Breast epithelium (tissue), 3 donors: ENCODE results near the gene KASH5.

Experiments
- POLR2A ChIP-seq: fragments of 450-650 bp; IDR thresholded peaks from one replicate; pipeline ENCODE4 v1.6.1; 2016; ENCODE audit warnings: antibody characterized with exemption, mild to moderate bottlenecking, moderate library complexity
- TF ChIP-seq, protein P1 (sequence below), 3 donors: fragments of 450-650 bp; IDR thresholded peaks; one replicate each; pipeline ENCODE4 v1.5.1; 2016 to 2017; ENCODE audit warnings: antibody characterized with exemption in 3 of 3, mild to moderate bottlenecking in 3 of 3, moderate library complexity in 3 of 3

DNA sequence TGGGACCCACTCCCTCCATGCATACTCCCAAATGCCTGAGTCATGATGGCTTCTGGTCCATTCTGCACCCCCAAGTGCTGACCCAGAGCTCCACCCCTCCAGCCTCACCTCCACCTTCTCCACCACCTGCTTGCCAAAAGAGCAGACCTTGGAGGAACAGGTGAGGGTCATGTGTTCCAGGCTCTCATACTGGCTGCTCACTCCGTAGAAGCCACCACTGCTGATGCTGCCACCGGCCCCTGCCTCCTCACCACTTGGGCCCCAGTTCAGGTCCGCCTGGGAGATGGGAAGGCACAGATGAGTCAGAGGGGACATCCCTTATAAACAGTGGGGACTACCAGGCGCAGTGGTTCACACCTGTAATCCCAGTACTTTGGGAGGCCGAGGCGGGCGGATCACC is 44.9 kb upstream of the KASH5 start:
- TF ChIP-seq POLR2A, result no peak
- TF ChIP-seq, protein P1, sequence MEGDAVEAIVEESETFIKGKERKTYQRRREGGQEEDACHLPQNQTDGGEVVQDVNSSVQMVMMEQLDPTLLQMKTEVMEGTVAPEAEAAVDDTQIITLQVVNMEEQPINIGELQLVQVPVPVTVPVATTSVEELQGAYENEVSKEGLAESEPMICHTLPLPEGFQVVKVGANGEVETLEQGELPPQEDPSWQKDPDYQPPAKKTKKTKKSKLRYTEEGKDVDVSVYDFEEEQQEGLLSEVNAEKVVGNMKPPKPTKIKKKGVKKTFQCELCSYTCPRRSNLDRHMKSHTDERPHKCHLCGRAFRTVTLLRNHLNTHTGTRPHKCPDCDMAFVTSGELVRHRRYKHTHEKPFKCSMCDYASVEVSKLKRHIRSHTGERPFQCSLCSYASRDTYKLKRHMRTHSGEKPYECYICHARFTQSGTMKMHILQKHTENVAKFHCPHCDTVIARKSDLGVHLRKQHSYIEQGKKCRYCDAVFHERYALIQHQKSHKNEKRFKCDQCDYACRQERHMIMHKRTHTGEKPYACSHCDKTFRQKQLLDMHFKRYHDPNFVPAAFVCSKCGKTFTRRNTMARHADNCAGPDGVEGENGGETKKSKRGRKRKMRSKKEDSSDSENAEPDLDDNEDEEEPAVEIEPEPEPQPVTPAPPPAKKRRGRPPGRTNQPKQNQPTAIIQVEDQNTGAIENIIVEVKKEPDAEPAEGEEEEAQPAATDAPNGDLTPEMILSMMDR (IDR thresholded peaks at IDR 0.05), result no peak
